Fibroblast of skin of left biceps (primary cell): Measurements from ENCODE around the gene ZBED3.

Experiments used
- DNase-seq, 2 experiments: peaks; one replicate each; pipeline ENCODE4 v3.0.0-alpha.2; 2013; ENCODE audit warnings: low read depth in 2 of 2

ZBED3 gene

GRCh38 chr5:77076961-77077828 lies 9.9 kb downstream of the ZBED3 start:
- DNase-seq, result no peak

- DNase-seq, result no peak
Measured at GRCh38 chr5:77074745-77075144, 12.3 kb downstream of the ZBED3 start.

DNA sequence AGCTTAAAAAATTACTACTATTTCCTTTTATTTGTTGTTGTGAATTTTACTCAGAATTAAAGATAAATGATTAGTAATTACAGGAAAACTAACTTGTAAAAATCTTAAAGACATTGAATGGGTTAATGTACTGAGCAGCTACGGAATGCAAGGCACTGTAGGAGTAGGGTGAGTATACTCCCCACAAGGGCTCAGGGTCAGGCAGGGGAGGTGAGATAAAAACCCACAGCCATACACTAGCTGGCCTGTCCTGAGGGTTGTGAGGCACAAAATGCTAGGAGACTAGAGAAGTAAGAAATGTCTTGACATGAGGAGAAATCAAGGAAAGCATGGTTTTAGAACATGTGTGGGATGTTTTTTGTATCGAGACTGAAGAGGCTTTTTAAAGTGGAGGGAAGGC lies 13.4 kb downstream of the ZBED3 start:
- no peak for DNase-seq

DNA sequence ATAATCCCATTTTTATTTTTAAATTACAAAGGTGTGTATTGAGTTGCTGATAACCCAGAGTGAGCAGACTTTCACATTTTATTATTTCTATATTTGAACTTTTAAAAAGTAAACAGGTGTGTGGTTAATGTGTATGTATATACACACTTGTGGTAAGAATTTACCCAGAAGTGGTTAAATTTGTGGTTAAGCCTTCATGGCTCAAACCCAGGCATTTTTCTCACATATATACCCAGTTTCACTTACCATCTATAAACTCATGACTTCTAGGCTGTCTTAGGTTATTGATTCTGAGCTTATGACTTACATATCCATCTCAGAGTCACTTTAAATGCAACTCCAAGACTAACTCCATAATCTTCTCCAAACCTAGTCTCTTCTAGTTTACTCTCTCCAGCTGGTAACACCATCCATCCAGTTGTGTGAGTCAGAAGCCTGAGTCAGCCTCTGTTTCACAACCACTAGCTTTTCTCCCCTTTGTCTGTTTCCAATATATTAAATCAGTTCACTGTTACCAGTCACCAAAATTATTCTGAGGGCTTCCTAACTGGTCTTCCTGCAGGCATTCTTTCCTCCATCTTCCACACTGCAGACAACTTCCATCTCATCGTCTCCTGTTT lies 20.2 kb downstream of the ZBED3 start:
- peak; percentile 57 to 65 for DNase-seq

DNA sequence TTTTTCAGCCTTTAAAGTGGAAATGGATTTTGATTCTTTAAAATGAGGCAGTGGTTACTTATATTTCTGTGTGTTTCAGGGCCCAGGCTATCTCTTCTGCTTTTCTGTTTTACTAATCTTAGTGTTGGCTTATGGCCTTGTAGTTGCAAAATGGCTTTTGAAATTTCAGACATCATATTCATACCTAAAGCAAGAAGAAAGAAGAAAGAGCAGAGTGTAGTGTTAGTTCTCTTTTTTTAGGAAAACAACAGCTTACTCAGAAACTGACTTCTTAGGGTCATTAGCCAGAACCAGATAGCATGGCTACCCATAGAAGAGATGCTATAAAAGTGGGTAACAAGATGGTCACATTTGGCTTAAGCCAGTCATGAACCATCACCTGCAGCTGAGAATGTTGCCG lies 20.9 kb downstream of the ZBED3 start:
- DNase-seq, result no peak

- no peak for DNase-seq
Measured at GRCh38 chr5:77065256-77065655, 21.8 kb downstream of the ZBED3 start.

DNA sequence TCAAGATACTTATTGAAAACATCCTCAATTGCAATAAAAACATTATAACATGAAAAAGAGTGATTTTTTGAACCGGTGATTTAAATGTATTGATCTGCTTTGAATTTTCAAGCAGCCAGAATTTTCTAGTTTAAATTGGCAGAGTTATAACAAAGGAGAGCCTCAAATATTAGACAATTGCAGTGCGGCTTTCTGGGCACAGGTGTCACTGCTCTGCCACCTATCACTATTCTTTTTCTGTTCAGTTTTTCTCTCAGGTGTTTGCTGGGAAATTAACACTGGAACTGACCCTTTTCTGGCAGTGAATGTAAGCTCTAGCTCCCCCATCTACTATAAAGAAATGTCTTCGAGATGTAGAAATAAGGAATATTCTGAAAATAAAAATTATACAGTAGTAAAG lies 23.0 kb downstream of the ZBED3 start:
- DNase-seq, result no peak

DNA sequence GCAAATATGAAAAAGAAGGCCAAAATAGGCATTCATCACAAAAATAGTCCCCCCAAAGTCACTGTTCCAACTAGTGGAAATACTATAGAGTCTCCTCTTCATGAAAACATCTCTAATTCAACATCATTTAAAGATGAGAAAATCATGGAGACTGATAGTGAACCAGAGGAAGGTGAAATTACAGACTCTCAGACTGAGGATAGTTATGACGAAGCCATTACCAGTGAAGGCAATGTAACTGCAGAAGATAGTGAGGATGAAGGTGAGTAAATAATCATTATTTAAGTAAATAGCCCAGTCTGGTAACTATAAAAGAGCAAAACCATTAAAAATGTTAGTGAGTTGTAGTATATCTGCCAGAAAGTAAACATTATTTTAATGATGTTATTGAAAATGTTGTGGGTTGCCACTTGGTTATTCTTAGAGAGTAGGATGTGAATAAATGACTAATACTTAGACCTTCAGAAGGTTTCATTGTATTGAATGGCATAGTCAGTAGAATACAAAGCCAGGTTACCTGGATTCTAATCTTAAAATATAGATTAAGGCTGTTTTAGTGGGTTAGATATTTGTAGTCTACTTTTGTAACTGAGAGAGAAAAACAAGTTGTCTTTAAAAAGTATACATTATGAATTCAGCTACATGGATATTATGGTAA lies 40.5 kb downstream of the ZBED3 start:
- no peak for DNase-seq

DNA sequence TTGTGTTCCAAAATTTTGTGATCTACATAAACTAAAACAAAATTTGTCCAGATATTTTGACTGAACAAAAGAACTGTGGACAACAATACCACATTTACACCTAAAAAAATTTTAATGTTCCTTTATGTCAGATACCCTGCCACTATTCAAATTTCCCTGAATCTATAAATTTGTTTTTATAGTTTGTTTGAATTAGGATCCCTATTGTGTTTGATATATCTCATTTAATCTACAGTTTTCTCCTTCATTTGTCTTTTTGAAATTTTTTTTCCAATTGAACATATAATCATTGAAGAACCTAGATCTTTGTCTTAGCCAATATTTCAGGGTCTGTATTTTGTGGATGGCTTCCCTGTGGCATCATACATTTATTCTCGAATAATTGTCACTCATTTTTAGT lies 51.1 kb downstream of the ZBED3 start:
- DNase-seq, result no peak

GRCh38 chr5:77033338-77033737 lies 53.7 kb downstream of the ZBED3 start:
- no peak for DNase-seq

DNA sequence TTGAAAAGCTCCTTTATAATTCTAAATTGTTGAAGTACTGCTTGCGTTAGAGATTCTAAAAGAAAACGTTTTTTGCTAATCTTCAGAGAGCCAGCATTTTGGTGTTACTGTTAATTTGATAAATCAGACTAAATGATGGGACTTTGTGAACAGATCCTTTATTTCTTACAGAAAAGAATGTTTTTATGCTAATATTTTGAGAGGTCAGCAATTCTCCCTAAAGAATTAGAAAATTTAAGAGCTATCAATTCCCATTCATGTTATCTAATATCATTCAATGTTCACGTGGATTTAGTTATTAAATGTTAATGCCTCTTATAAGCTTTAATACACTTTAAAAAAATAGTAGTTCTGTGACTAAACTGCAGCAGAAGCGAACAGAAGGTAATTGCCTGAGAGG lies 54.5 kb downstream of the ZBED3 start:
- DNase-seq, result no peak

- no peak for DNase-seq
Measured at GRCh38 chr5:77031891-77032290, 55.2 kb downstream of the ZBED3 start.

- DNase-seq, result peak; percentile 74 to 76
Measured at GRCh38 chr5:77030097-77031071, 56.7 kb downstream of the ZBED3 start, which contains the start of gene AGGF1. TSS of gene AGGF1 (plus strand) at chr5:77030404. CDS start at chr5:77030767, 363 bp downstream.

- DNase-seq, result no peak
Measured at GRCh38 chr5:77029376-77029885, 57.7 kb downstream of the ZBED3 start.

GRCh38 chr5:77028631-77029375 lies 58.3 kb downstream of the ZBED3 start:
- DNase-seq, result no peak

- DNase-seq, result no peak
Measured at GRCh38 chr5:77024490-77024889, 62.6 kb downstream of the ZBED3 start.

- DNase-seq, result no peak
Measured at GRCh38 chr5:77022511-77023417, 64.3 kb downstream of the ZBED3 start.
